Right atrium auricular region (tissue), 2 donors: ENCODE data around the gene PRDM11. TPM values are rescaled to one million over a fixed set of nuclear protein-coding genes. Genes with fewer than 3 reads are reported as not detected.

Experiments used
- DNase-seq: peaks from one replicate; pipeline ENCODE4 v3.0.0-alpha.2; 2019; ENCODE audit warnings: low spot score
- H3K27ac ChIP-seq, 2 donors: fragments of 200-600 bp; sonication (generic); 1 replicate in 1 of 2; 2 replicates in 1 of 2; pipeline ENCODE4 v1.5.1; 2016 to 2019
- H3K27me3 ChIP-seq, 2 donors: fragments of 200-600 bp; sonication (generic); one replicate each; pipeline versions ENCODE4 v1.5.1 to v1.6.0; 2017 to 2019
- H3K36me3 ChIP-seq: fragments of 200-600 bp; sonication (generic); one replicate; pipeline ENCODE4 v1.5.1; 2016
- H3K4me1 ChIP-seq, 2 donors: fragments of 200-600 bp; sonication (generic); one replicate each; pipeline versions ENCODE4 v1.5.1 to v1.6.0; 2017 to 2019
- H3K4me3 ChIP-seq, 2 donors: fragments of 200-600 bp; sonication (generic); 1 replicate in 1 of 2; 2 replicates in 1 of 2; pipeline ENCODE4 v1.5.1; 2017 to 2019; ENCODE audit warnings: mild to moderate bottlenecking in 1 of 2, moderate library complexity in 1 of 2
- H3K9me3 ChIP-seq, 2 donors: fragments of 200-600 bp; sonication (generic); one replicate each; pipeline ENCODE4 v1.5.1; 2019
- CTCF ChIP-seq, 2 donors: fragments of 200-600 bp; sonication (generic); IDR thresholded peaks; one replicate each; pipeline ENCODE4 v1.5.1; 2019; ENCODE audit warnings: antibody characterized with exemption in 2 of 2
- total RNA-seq, 2 donors: library from RNA; depleted of rRNA; stranded (reverse); fragments of >200 nt; gene quantifications; one replicate each; pipeline ENCODE4 v1.1.0, GENCODE V29; 2016

Gene PRDM11
- total RNA-seq, 2 donors from 2014 or later = 13.5 to 27.6 TPM

- Histone ChIP-seq H3K27ac (no peak overlapping the region), H3K27me3 (no peaks in the 10 kb centered on the region), H3K4me3 (no peak overlapping the region), H3K4me1 (peaks cover 0 to 18% of the 10 kb centered on the region in 2 donors), H3K36me3 (no peaks in the 10 kb centered on the region), H3K9me3 (no peaks in the 10 kb centered on the region)
- no peak for DNase-seq
- TF ChIP-seq CTCF (IDR thresholded peaks at IDR 0.05) = no peak
Measured at GRCh38 chr11:45170484-45170883, 24.0 kb downstream of the PRDM11 start.

- no peak for TF ChIP-seq CTCF (IDR thresholded peaks at IDR 0.05)
- H3K27ac ChIP-seq = no peak overlapping the region
- H3K27me3 ChIP-seq = no peaks in the 10 kb centered on the region
- H3K36me3 ChIP-seq = no peaks in the 10 kb centered on the region
- no peak for DNase-seq
- peaks cover 0 to 18% of the 10 kb centered on the region in 2 donors for H3K4me1 ChIP-seq
- no peaks in the 10 kb centered on the region for H3K9me3 ChIP-seq
- no peak overlapping the region for H3K4me3 ChIP-seq
Measured at GRCh38 chr11:45171550-45171949, 25.1 kb downstream of the PRDM11 start.

GRCh38 chr11:45173064-45173463 is 26.6 kb downstream of the PRDM11 start:
- H3K4me1 ChIP-seq = peaks cover 0 to 27% of the 10 kb centered on the region in 2 donors
- DNase-seq = no peak
- no peaks in the 10 kb centered on the region for H3K9me3 ChIP-seq
- no peak overlapping the region for H3K4me3 ChIP-seq
- no peaks in the 10 kb centered on the region for H3K27me3 ChIP-seq
- no peak overlapping the region for H3K27ac ChIP-seq
- no peaks in the 10 kb centered on the region for H3K36me3 ChIP-seq
- TF ChIP-seq CTCF (IDR thresholded peaks at IDR 0.05) = no peak

- no peak for TF ChIP-seq CTCF (IDR thresholded peaks at IDR 0.05)
- no peak overlapping the region for H3K4me3 ChIP-seq
- peaks cover 0 to 27% of the 10 kb centered on the region in 2 donors for H3K4me1 ChIP-seq
- no peak for DNase-seq
- H3K9me3 ChIP-seq = no peaks in the 10 kb centered on the region
- H3K36me3 ChIP-seq = no peaks in the 10 kb centered on the region
- no peaks in the 10 kb centered on the region for H3K27me3 ChIP-seq
- no peak overlapping the region for H3K27ac ChIP-seq
Measured at GRCh38 chr11:45174168-45174835, 27.9 kb downstream of the PRDM11 start.

DNA sequence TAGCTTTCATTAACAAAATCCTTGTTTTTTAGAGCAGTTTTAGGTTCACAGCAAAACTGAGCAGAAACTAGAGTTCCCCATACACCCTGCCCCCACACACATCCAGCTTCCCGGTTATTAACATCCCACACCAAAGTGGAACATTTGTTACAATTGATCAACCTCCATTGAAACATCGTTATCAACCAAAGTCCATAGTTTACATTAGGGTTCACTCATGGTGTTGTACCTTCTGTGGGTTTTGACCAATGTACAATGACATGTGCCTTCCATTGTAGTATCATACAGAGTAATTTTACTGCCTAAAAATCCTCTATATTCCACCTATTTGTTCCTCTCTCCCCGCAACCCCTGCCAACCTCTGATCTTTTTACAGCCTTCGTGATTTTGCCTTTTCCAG is 28.5 kb downstream of the PRDM11 start:
- H3K27ac ChIP-seq = no peak overlapping the region
- no peaks in the 10 kb centered on the region for H3K36me3 ChIP-seq
- H3K4me1 ChIP-seq = peaks cover 0 to 27% of the 10 kb centered on the region in 2 donors
- no peak for TF ChIP-seq CTCF (IDR thresholded peaks at IDR 0.05)
- H3K9me3 ChIP-seq = no peaks in the 10 kb centered on the region
- no peaks in the 10 kb centered on the region for H3K27me3 ChIP-seq
- DNase-seq = no peak
- H3K4me3 ChIP-seq = no peak overlapping the region

DNA sequence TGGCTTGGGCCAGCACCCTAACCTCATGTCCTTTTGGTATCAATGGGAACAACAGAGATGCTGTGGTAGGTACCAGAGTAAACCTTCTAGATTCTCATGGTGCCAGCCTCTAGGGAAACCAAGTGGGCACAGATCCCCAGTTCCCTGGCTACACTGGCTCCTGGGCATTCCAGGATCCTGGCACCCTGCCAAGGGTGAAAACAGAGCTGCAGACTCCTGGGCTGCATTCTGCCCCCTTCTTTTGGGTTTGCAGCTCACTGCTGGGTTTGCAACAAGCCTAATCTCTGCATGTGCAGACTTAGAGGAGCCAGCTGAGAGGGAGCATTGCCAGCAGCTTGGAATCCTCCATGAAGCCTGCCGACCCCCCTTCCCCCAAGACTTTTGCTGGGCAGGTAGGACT is 30.6 kb downstream of the PRDM11 start:
- TF ChIP-seq CTCF (IDR thresholded peaks at IDR 0.05) = no peak
- Histone ChIP-seq H3K27me3 (no peaks in the 10 kb centered on the region), H3K4me3 (no peak overlapping the region), H3K27ac (peak overlapping the region in 1 of 2 donors; percentile 92), H3K9me3 (no peaks in the 10 kb centered on the region), H3K36me3 (no peaks in the 10 kb centered on the region), H3K4me1 (peaks cover 0 to 39% of the 10 kb centered on the region in 2 donors)
- DNase-seq = no peak
